Measurements from ENCODE around the gene POLA2.

DNA sequence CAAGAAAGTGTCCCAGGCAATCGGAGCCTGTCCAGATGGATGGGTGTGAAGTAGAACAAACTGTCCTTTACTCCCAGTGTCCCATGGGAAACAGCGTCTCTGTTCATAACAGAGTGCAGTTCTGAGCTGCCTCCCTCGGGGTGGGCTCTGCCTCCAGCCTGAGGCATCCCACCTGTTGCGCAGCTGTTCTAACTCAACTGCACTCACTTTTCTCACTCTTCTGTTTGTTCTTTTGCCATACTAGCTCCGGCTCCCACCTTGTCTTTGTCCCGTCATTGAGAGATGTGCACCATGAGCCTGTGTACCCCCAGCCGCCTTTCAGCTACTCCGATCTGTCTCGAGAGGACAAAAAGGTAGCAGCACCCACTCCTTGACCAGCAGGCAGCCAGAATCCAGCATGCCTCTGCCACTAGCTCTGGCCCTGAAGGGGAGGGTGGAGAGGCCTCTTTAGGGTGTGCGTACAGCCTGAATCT is 32.2 kb downstream of the POLA2 start:
- TF ChIP-seq, protein P1, sequence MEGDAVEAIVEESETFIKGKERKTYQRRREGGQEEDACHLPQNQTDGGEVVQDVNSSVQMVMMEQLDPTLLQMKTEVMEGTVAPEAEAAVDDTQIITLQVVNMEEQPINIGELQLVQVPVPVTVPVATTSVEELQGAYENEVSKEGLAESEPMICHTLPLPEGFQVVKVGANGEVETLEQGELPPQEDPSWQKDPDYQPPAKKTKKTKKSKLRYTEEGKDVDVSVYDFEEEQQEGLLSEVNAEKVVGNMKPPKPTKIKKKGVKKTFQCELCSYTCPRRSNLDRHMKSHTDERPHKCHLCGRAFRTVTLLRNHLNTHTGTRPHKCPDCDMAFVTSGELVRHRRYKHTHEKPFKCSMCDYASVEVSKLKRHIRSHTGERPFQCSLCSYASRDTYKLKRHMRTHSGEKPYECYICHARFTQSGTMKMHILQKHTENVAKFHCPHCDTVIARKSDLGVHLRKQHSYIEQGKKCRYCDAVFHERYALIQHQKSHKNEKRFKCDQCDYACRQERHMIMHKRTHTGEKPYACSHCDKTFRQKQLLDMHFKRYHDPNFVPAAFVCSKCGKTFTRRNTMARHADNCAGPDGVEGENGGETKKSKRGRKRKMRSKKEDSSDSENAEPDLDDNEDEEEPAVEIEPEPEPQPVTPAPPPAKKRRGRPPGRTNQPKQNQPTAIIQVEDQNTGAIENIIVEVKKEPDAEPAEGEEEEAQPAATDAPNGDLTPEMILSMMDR (IDR thresholded peaks at IDR 0.05): no peak
- TF ChIP-seq POLR2A (IDR thresholded peaks at IDR 0.05): no peak

All from thyroid gland (tissue), 4 donors.